ENCODE measurements around the gene RASGRF2. TPM values are rescaled to one million over a fixed set of nuclear protein-coding genes. Genes with fewer than 3 reads are reported as not detected.

The RASGRF2 gene
- total RNA-seq, 4 donors from 2014 or later, result 3.8 to 9.1 (median 5.3) TPM

DNA sequence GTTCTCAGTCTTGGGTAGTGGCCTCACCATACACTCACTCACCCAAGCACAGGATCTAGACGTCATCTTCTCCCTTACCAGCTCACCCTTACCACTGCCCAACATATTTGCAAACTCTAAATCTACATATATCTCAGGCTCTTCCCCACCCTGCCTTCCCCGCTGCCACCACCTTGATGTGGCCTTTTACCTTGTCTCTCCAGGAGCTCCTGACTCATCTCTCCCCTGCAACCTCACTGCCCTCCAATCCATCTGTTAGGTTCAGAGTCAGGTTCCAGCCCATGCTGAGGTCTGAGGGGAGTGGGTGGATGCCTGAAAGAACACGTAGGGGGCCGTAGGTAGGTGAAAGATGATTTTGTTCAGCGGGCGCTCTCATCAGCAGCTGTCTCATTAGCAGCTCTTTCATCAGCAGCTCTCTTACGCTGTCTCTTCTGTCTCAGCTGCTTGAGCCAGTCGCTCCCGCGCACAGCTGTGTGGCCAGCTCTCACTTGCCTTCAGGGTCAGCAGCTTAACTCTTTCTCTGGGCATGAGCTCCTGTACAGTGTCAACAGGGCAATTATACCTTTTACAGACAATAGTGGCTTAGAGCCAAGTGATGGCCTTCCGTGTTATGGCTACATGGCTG is 249.8 kb downstream of the RASGRF2 start:
- H3K4me1 ChIP-seq, result no peaks in the 10 kb centered on the region
- 65 to 84% methylated on average over 6 of the region's 11 CpGs for WGBS, 2 donors (ENCODE audit: low coverage in 1 of 2)
- no peaks in the 10 kb centered on the region for H3K36me3 ChIP-seq
- ATAC-seq, result no peak
- no peaks in the 10 kb centered on the region for H3K9me3 ChIP-seq
- no peak overlapping the region for H3K27ac ChIP-seq
- no peak overlapping the region for H3K4me3 ChIP-seq
- peaks cover 4% of the 10 kb centered on the region for H3K27me3 ChIP-seq
- no peak for TF ChIP-seq POLR2AphosphoS5 (IDR thresholded peaks at IDR 0.05)
- TF ChIP-seq POLR2A (IDR thresholded peaks at IDR 0.05), result no peak
- TF ChIP-seq EP300 (IDR thresholded peaks at IDR 0.05), result no peak
- no peak for TF ChIP-seq CTCF (IDR thresholded peaks at IDR 0.05)

- H3K36me3 ChIP-seq, result no peaks in the 10 kb centered on the region
- H3K27me3 ChIP-seq, result peaks cover 4% of the 10 kb centered on the region
- no peak overlapping the region for H3K4me3 ChIP-seq
- H3K9me3 ChIP-seq, result no peaks in the 10 kb centered on the region
- WGBS, 2 donors (ENCODE audit: low coverage in 1 of 2), result 80 to 91% methylated on average over 2 to 11 of the region's 11 CpGs
- no peaks in the 10 kb centered on the region for H3K4me1 ChIP-seq
- H3K27ac ChIP-seq, result no peak overlapping the region
- TF ChIP-seq CTCF (IDR thresholded peaks at IDR 0.05) (no peak), POLR2AphosphoS5 (IDR thresholded peaks at IDR 0.05) (no peak), POLR2A (IDR thresholded peaks at IDR 0.05) (no peak), EP300 (IDR thresholded peaks at IDR 0.05) (no peak)
- no peak for ATAC-seq
Observed at GRCh38 chr5:81212211-81212751, 252.1 kb downstream of the RASGRF2 start.

- ATAC-seq, result no peak
- WGBS, 2 donors (ENCODE audit: low coverage in 1 of 2), result no CpG with 5 or more reads among the region's 3 CpGs
Observed at GRCh38 chr5:81213070-81213469, 252.9 kb downstream of the RASGRF2 start.

DNA sequence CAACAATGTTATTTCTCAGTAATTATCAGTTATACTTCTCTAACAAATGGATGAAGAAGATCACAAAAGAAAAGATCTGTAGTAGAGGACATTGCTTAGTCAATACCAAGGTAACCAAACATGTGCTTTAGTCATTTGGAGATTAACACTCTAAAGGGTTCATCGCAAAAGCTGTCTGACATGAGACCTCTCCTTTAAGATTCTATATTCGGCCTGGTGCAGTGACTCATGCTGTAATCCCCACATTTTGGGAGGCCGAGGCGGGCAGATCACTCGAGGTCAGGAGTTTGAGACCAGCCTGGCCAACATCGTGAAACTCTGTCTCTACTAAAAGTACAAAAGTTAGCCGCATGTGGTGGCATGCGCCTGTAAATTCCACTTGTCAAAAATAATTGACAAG is 254.7 kb downstream of the RASGRF2 start:
- 90 to 91% methylated on average over 8 of the region's 8 CpGs for WGBS, 2 donors (ENCODE audit: low coverage in 1 of 2)
- H3K4me3 ChIP-seq, result no peak overlapping the region
- H3K27me3 ChIP-seq, result peaks cover under 1% of the 10 kb centered on the region
- no peaks in the 10 kb centered on the region for H3K4me1 ChIP-seq
- H3K27ac ChIP-seq, result no peak overlapping the region
- no peak for ATAC-seq
- TF ChIP-seq POLR2A (IDR thresholded peaks at IDR 0.05) (no peak), POLR2AphosphoS5 (IDR thresholded peaks at IDR 0.05) (no peak), EP300 (IDR thresholded peaks at IDR 0.05) (no peak), CTCF (IDR thresholded peaks at IDR 0.05) (no peak)
- H3K9me3 ChIP-seq, result no peaks in the 10 kb centered on the region
- H3K36me3 ChIP-seq, result no peaks in the 10 kb centered on the region

More at GRCh38 chr5:81213070-81213469, 252.9 kb downstream of the RASGRF2 start:
- Histone ChIP-seq H3K9me3 (no peaks in the 10 kb centered on the region), H3K27ac (no peak overlapping the region), H3K4me1 (no peaks in the 10 kb centered on the region), H3K4me3 (no peak overlapping the region), H3K36me3 (no peaks in the 10 kb centered on the region), H3K27me3 (peaks cover 4% of the 10 kb centered on the region)
- TF ChIP-seq CTCF (IDR thresholded peaks at IDR 0.05) (no peak), POLR2AphosphoS5 (IDR thresholded peaks at IDR 0.05) (no peak), POLR2A (IDR thresholded peaks at IDR 0.05) (no peak), EP300 (IDR thresholded peaks at IDR 0.05) (no peak)

DNA sequence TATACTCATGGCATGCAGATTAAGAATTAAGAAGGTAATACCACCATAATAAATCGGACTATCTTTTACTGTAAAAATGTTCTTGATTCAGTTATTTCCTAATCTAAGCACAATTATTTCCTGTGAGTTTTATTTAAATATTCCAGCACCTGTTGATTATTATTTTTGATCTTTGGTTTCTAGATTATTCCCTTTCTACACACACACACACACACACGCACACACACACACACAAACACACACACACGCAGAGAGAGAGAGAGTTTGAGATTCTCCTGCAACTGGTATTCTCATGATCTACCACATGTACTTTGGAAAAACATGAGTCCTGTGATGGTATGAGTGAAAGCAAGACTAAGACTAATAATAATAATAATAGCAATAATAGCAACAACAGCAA is 256.0 kb downstream of the RASGRF2 start:
- H3K27ac ChIP-seq, result no peak overlapping the region
- no peaks in the 10 kb centered on the region for H3K4me1 ChIP-seq
- no peak overlapping the region for H3K4me3 ChIP-seq
- TF ChIP-seq CTCF (IDR thresholded peaks at IDR 0.05), result no peak
- H3K36me3 ChIP-seq, result no peaks in the 10 kb centered on the region
- no peaks in the 10 kb centered on the region for H3K9me3 ChIP-seq
- ATAC-seq, result no peak
- 55 to 70% methylated on average over 1 to 3 of the region's 3 CpGs for WGBS, 2 donors (ENCODE audit: low coverage in 1 of 2)
- no peaks in the 10 kb centered on the region for H3K27me3 ChIP-seq
